ENCODE results near the gene PTPRD.

- TF ChIP-seq POLR2A (IDR thresholded peaks at IDR 0.05) (no peak), CTCF (IDR thresholded peaks at IDR 0.05) (no peak)
Measured at GRCh38 chr9:9921805-9922204, 691.0 kb downstream of the PTPRD start.

All from thyroid gland (tissue), 4 donors.